Kidney (tissue), 14 donors: Measurements from ENCODE around the gene CCDC175. TPM values are rescaled to one million over a fixed set of nuclear protein-coding genes. Genes with fewer than 3 reads are reported as not detected.

Source experiments
- DNase-seq, 5 donors: peaks; one replicate each; pipeline ENCODE4 v3.0.0-alpha.2; 2013 to 2020
- FAIRE-seq: peaks from 2 replicates; lab custom pipeline; 2012; peaks lifted over from hg19 to GRCh38; lab: Jason Lieb, UNC
- H3K27ac ChIP-seq, 2 donors: one replicate each; pipeline ENCODE4 v1.7.0; 2013; ENCODE audit warnings: low read depth in 2 of 2, low read length in 2 of 2, inconsistent platforms in 1 of 2
- H3K27me3 ChIP-seq: one replicate; pipeline ENCODE4 v1.7.1; 2013; ENCODE audit warnings: low read length, inconsistent platforms; ENCODE audit not compliant: control insufficient read depth, insufficient read depth
- H3K36me3 ChIP-seq, 3 donors: one replicate each; pipeline versions ENCODE4 v1.7.0 to v1.7.1; 2013; ENCODE audit warnings: low read length in 3 of 3, control low read depth in 1 of 3, inconsistent platforms in 1 of 3; ENCODE audit not compliant: insufficient read depth in 3 of 3, control insufficient read depth in 2 of 3
- H3K4me1 ChIP-seq, 3 donors: one replicate each; pipeline versions ENCODE4 v1.7.0 to v1.7.1; 2013; ENCODE audit warnings: low read length in 3 of 3, inconsistent platforms in 1 of 3, low read depth in 1 of 3; ENCODE audit not compliant: control insufficient read depth in 2 of 3, insufficient read depth in 2 of 3
- H3K4me3 ChIP-seq, 3 donors: one replicate each; pipeline versions ENCODE4 v1.7.0 to v1.8.1; 2013; ENCODE audit warnings: low read length in 3 of 3, control low read depth in 1 of 3, inconsistent platforms in 1 of 3
- H3K9ac ChIP-seq, 3 donors: one replicate each; pipeline versions ENCODE4 v1.7.0 to v1.7.1; 2013; ENCODE audit warnings: low read length in 3 of 3, control low read depth in 1 of 3, inconsistent platforms in 1 of 3
- H3K9me3 ChIP-seq, 3 donors: one replicate each; pipeline versions ENCODE4 v1.7.0 to v1.7.1; 2013; ENCODE audit warnings: low read length in 3 of 3, control low read depth in 1 of 3, inconsistent platforms in 1 of 3; ENCODE audit not compliant: control insufficient read depth in 2 of 3, insufficient read depth in 1 of 3
- CTCF ChIP-seq: IDR thresholded peaks from 3 replicates; pipeline ENCODE4 v1.5.1; 2012; ENCODE audit warnings: mild to moderate bottlenecking, moderate library complexity, borderline replicate concordance; ENCODE audit not compliant: insufficient read depth; ENCODE audit errors: extremely low read depth
- intact Hi-C: fragments of 100-400 bp; cut with DNase I; formaldehyde crosslinking; loops from one replicate; pipeline ENCODE4 v1.11.1; 2022
- polyA plus RNA-seq: library from polyadenylated mRNA; stranded (reverse); fragments of 350-450 nt; fragmentation: Illumina TruSeq; extraction: RNeasy Lipid Tissue Mini Kit (QIAGEN cat#74804); gene quantifications from one replicate; pipeline ENCODE4 v1.2.3, GENCODE V29; 2014; ENCODE audit warnings: low read depth, low replicate concordance; ENCODE audit not compliant: insufficient read depth
- total RNA-seq: library from RNA; stranded (reverse); fragmentation: NEBNext Ultra II Directional; extraction: Animal tissue kit (Norgen Biotek cat#: 25700); gene quantifications from one replicate; pipeline ENCODE4 v1.2.1, GENCODE V29; 2021
- donor health status: control.
- donor health status: control.
- donor health status: control.
- donor health status: control.
- donor health status: control.
- donor health status: DM: yes; HTN: yes; CAD: no.
- donor health status: Normal renal cell carcinoma (clear cell type).

The CCDC175 gene
- total and polyA plus RNA-seq, 2 donors from 2014 or later = not detected

- no peak overlapping the region for H3K9ac ChIP-seq
- TF ChIP-seq CTCF = no peak
- no peaks in the 10 kb centered on the region for H3K4me1 ChIP-seq
- H3K9me3 ChIP-seq = no peaks in the 10 kb centered on the region
- H3K4me3 ChIP-seq = no peak overlapping the region
- DNase-seq = no peak
- H3K36me3 ChIP-seq = no peaks in the 10 kb centered on the region
- FAIRE-seq = no peak
- no peaks in the 10 kb centered on the region for H3K27me3 ChIP-seq
- no peak overlapping the region for H3K27ac ChIP-seq
- intact Hi-C loops = no loop called here
Measured at GRCh38 chr14:59601056-59601455, 24.4 kb upstream of the CCDC175 start.

- Histone ChIP-seq H3K27ac (no peak overlapping the region), H3K9ac (no peak overlapping the region), H3K4me3 (no peak overlapping the region), H3K9me3 (no peaks in the 10 kb centered on the region), H3K4me1 (no peaks in the 10 kb centered on the region), H3K27me3 (no peaks in the 10 kb centered on the region), H3K36me3 (no peaks in the 10 kb centered on the region)
- no peak for DNase-seq
- FAIRE-seq = no peak
- no peak for TF ChIP-seq CTCF
- intact Hi-C loops = no loop called here
Measured at GRCh38 chr14:59600211-59600945, 23.8 kb upstream of the CCDC175 start.

- no peaks in the 10 kb centered on the region for H3K27me3 ChIP-seq
- FAIRE-seq (no peak), DNase-seq (no peak)
- H3K4me3 ChIP-seq = no peak overlapping the region
- H3K9me3 ChIP-seq = no peaks in the 10 kb centered on the region
- no peak overlapping the region for H3K27ac ChIP-seq
- H3K4me1 ChIP-seq = no peaks in the 10 kb centered on the region
- intact Hi-C loops = no loop called here
- no peak for TF ChIP-seq CTCF
- H3K9ac ChIP-seq = no peak overlapping the region
- no peaks in the 10 kb centered on the region for H3K36me3 ChIP-seq
Measured at GRCh38 chr14:59595071-59595470, 18.5 kb upstream of the CCDC175 start.
